GM21786 (cell line): Measurements from ENCODE around the gene DPP4.
A peak's percentile ranks its signal among the peaks of the same experiment; 100 is the strongest.

Experiments used
- ATAC-seq: cut with Tn5 transposase; IDR thresholded peaks from one replicate; pipeline ENCODE4 v1.9.1; 2021; ENCODE audit not compliant: unreplicated experiment

Gene DPP4

GRCh38 chr2:162086904-162087303 is 12.9 kb upstream of the DPP4 start:
- no peak for ATAC-seq

DNA sequence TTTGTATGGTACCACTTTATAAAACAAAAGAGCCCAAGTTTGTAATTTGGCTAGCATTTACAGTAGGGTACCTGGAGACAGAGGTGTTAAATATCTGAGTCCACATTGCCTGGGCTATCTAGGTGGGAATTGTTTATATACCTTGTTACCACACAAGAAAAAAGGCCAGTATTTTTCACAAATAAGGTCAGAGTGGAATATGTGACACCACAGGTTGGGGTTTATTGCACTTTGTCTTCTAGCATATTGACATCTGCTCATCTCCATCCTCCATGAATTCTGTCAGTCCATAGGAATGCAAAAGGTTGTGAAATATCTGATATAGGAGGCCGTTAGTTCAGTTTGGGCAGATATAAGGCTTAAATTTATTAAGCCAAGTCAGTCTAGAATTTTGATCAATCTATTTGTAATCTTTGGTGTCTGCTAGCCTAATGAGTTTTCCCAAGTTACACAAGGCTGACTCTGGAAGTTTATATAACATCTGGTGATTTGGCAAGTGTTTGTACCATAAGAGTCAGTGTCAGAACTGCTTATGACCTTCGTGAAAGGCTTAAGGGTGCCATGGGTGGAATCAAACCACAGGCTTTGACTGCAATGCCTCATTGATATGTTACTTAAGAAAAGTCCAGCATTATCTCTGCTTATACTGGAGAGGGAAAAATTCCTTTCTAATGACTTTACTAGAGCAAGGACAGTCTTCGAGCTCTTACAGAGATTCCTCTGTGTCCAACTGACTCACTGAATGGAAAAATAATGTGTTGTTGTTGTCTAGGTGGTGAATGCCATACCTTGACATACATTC is 11.3 kb upstream of the DPP4 start:
- ATAC-seq, result no peak

- no peak for ATAC-seq
Measured at GRCh38 chr2:162084536-162084935, 10.5 kb upstream of the DPP4 start.

DNA sequence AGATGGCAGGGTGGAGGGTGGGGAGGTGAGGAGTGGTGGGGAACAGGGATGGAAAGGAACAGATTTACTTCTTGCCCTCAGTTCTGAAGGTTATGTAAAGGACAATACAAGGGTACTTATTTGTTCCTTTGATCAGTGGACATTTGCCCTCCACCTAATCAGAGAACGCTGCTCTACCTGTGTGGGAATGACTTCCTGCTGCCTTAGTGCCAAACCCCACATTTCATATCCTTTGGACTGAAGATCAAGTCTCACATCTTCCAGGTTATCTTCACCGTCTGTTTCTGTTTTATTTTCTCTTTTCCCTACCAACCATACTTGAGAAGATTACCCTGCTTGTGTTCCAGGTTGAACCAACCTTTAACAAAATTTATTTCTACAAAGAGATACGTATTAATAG is 8.7 kb upstream of the DPP4 start:
- no peak for ATAC-seq

- no peak for ATAC-seq
Measured at GRCh38 chr2:162082036-162082435, 8.0 kb upstream of the DPP4 start.

DNA sequence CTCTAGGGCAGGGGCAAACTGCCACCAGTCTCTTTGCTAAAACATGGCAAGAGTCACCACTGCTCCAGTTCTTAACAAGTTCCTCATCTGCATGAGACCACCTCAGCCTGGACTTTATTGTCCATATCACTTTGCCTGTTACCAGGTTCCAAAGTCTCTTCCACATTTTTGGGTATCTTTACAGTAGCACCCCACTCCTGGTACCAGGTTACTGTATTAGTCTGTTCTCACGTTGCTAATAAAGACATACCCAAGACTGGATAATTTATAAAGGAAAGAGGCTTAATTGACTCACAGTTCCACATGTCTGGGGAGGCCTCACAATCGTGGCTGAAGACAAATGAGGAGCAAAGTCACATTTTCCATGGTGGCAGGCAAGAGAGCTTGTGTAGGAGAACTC is 5.5 kb upstream of the DPP4 start:
- no peak for ATAC-seq

DNA sequence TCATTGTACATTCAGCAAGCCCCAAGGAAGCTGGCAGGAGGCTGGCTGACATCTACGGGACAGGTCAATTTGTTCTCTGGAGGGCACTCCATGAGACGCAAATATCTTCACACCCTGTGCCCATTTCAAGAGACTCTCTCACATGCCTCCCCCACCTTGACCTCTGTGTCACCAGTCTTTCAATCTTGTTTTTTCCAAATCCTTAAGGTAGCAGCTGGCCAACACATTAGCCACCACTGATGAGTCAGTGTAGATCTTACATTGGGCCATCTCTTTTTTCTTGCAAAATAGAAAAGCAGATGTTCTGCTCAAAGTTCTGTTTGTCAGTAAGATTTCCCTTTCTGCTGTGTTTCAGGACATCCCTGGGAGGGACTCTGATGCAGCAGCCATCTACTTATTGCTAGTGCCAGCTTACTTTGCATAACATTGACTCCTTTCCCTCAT is 1.7 kb upstream of the DPP4 start:
- no peak for ATAC-seq

DNA sequence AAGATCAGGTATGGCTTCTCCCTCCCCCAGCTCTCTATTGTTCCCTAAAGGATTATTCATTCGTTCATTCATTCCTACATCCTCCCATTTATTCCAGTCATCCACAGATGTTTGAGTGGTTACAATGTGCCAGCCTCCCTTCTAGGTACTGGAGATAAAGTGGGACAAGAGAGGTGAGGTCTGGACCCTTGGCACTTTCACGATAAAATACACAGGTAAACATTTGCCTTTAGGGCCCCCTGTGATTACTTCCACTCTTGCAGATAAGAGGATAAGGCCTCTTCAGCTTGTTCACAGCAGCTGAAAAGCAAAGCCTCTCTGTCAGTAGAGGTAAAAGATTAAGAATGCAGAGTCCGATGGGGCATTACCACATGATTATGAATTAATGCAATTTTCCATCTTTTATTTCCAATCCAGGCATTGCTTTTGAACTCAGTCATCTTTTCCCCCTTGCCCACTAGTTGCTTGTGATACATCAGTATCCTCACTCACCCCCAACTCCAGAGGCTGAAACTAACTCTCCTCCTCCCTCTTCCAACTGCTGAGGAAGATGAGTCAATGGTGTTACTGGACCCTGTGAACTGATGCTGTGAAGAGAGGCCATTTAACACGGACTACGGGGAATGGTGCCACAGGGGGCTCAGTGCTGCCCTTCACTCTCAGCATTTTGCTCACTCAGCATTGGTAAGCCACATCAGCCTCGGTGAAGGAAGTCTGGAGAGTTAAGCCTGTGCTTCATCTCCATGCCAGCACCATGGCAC is 1.1 kb upstream of the DPP4 start:
- no peak for ATAC-seq

DNA sequence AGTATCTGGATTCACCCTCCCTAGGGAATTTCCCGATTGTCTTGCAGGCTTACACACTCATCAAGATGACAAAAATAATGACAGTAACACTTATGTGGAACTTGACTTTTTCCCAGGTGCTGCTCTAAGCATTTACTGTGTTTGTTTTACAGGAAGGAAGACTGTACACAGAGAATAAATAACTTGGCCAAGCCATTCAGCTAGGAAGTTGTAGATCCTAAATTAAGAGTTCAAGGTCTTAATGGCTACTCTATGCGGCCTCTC is 549 bp upstream of the DPP4 start:
- ATAC-seq, result no peak

GRCh38 chr2:162072976-162073887 is 783 bp downstream of the DPP4 start:
- no peak for ATAC-seq

- peak; percentile 51 for ATAC-seq
Measured at GRCh38 chr2:162072181-162072702, 1.8 kb downstream of the DPP4 start.

- no peak for ATAC-seq
Measured at GRCh38 chr2:162071001-162071400, 3.0 kb downstream of the DPP4 start.

DNA sequence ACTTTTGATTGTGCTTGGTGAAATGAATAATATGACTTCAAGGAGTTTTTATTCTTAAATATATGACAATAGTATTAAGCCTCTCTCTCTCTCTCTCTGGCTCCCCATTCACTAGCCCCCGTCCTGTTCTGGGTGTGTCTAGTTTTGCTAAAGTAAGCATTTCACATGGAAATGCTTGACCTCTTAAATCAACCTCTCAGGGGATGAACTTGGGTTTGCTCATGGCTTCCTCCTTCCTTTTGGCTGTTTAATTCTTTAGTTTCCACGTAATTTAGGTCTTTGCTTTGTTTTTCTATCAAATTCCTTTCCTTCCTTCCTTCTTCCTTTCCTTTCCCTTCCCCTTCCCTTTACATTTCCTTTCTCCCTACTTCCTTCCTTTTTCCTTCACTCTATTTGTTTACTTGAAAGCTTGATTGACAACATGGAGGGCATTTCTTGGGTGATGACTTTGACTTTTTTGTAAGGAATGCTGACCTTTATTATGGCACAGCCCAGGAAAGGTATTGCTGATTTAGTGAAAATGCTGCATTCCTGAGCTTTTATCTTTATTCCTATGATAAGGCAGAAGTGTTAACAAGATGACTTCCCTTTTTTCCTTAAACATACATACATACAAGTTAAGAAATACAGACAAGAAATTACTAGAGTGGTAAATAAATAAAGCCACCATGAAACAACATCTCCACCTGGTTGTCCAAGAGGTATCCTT is 3.6 kb downstream of the DPP4 start:
- ATAC-seq, result no peak

GRCh38 chr2:162069267-162069903 is 4.6 kb downstream of the DPP4 start:
- ATAC-seq, result no peak

DNA sequence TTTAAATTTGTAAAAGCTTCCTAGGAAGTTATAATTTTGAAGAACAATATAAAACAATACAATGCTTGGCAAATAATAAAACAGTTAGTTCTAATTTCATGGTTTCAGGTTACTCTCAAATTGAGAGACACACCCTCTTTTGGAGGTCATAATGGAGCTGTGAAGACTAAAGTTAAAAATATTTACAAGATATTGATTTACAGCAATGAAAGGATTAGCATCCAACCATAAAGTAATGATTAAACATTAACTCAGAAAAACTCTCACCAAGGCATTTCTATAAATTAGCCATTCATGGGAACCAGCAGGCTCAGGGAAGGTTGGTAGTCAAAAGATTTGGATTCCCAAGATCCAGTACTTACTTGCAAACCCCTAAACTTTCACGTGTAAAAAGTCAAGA is 6.4 kb downstream of the DPP4 start:
- no peak for ATAC-seq

DNA sequence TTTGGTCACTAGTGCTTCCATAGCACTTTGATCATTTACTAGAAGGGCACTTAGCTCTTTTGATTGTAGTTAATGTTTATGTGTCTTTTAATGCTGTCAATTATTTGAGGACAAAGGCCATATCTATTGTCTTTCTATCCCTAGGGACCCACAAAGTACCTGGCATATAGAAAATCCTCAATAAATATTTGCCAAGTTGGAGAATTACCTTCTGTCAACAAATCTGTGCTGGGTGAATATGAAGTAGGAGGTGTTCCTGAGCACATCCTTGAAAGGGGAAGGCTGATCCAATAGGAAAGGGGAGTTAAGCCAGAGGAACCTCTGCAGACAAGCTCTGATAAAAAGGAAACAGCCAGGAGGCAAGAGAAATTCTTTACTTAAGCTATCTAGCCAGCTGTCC is 8.2 kb downstream of the DPP4 start:
- ATAC-seq, result no peak

GRCh38 chr2:162063899-162064298 is 10.1 kb downstream of the DPP4 start:
- ATAC-seq, result peak; percentile 40

- no peak for ATAC-seq
Measured at GRCh38 chr2:162063281-162063680, 10.7 kb downstream of the DPP4 start.

DNA sequence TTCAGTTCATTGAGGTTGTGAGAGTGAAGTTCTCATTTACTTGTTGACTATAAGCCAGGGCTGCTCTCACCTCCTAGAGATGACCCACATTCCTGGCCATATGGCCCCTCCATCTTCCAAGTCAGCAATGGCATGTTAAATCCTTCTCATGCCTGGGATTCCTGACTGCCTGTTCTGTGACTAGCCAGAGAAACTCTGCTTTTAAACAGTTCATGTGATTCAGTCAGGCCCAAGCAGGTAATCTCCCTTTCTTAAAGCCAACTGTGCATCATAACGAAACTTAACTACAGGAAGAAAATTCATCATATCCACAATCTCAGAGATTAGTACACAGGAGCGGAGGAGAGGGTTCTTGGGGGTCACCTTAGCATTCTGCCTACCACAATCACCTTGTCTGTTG is 11.5 kb downstream of the DPP4 start:
- ATAC-seq, result peak; percentile 31

GRCh38 chr2:162061021-162061420 is 13.0 kb downstream of the DPP4 start:
- ATAC-seq, result no peak
